ENCODE measurements around the gene EN2.

The EN2 gene

DNA sequence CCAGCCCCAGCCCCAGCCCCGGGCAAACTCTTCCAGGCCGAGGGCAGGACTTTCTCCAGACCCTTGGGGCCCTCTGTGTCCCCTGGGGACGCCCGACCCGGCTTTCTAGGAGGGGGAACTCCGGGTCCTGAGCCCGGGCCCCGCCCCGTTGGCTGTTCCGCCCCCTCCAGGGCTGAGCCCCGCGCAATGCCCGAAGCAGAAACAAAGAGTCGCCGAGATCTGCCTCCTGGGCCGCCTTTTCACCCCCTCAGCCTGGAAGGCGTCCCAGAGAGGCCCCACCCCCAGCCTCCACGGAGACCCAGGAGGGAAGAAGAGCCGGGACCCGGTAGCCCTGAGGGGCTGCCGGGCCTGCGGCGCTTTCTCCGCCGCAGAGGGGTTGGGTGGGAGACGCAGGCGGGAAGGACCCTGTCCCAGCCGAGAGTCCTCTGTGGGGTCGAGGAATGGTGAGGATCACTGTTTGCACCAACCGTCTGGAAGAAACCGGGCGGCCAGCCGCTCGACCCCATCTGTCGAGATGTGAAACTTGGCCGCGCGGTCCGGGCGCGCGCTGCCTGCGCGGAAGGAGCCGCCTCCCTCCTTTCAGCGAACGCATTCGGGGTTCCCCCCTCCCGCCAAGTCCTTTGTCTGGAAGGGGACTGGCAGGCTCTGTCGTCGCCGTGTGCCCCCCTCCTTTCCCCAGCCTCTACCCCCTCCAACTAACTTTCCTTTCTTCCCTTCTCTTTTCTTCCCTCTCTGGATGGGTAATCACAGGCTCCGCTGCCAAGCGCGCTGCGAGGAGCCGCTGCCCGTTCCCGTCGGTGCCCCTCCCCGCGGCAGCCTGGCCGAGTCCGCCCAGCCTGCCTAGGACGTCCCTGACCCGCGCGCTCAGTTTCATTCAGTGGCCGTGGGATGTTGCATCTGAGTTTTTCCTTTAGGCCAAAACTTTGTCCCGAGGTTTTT lies 10.2 kb downstream of the EN2 start:
- peak overlapping the region; percentile 27 for H3K4me3 ChIP-seq (ENCODE audit: low read depth, low read length)
- TF ChIP-seq, protein P1, sequence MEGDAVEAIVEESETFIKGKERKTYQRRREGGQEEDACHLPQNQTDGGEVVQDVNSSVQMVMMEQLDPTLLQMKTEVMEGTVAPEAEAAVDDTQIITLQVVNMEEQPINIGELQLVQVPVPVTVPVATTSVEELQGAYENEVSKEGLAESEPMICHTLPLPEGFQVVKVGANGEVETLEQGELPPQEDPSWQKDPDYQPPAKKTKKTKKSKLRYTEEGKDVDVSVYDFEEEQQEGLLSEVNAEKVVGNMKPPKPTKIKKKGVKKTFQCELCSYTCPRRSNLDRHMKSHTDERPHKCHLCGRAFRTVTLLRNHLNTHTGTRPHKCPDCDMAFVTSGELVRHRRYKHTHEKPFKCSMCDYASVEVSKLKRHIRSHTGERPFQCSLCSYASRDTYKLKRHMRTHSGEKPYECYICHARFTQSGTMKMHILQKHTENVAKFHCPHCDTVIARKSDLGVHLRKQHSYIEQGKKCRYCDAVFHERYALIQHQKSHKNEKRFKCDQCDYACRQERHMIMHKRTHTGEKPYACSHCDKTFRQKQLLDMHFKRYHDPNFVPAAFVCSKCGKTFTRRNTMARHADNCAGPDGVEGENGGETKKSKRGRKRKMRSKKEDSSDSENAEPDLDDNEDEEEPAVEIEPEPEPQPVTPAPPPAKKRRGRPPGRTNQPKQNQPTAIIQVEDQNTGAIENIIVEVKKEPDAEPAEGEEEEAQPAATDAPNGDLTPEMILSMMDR (IDR thresholded peaks at IDR 0.05; ENCODE audit: low read depth, low read length, missing control alignments), result no peak
- no peak for DNase-seq (ENCODE audit: low read depth)
- in situ Hi-C loops (cut with HindIII; ENCODE audit: low sequenced_read_pairs), result no loop called here

DNA sequence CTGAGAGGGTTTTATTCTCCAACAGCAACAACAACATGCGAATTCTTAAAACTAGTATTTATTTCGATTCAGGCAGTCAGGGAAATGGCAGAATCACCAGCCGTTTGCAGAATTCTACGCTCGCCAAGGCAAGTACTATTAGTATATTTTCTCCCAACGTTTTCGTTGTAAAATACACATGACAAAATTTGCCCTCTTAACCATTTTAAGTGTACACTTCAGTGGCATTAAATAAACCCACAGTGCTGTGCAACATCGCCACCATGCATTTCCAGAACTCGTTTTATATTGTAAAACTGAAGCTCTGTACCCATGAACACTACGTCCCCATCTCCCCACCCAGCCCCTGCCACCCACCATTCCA lies 10.8 kb downstream of the EN2 start:
- TF ChIP-seq, protein P1 (IDR thresholded peaks at IDR 0.05; ENCODE audit: low read depth, low read length, missing control alignments), result no peak
- H3K4me3 ChIP-seq (ENCODE audit: low read depth, low read length), result peak overlapping the region; percentile 27
- in situ Hi-C loops (cut with HindIII; ENCODE audit: low sequenced_read_pairs), result no loop called here
- DNase-seq (ENCODE audit: low read depth), result no peak

DNA sequence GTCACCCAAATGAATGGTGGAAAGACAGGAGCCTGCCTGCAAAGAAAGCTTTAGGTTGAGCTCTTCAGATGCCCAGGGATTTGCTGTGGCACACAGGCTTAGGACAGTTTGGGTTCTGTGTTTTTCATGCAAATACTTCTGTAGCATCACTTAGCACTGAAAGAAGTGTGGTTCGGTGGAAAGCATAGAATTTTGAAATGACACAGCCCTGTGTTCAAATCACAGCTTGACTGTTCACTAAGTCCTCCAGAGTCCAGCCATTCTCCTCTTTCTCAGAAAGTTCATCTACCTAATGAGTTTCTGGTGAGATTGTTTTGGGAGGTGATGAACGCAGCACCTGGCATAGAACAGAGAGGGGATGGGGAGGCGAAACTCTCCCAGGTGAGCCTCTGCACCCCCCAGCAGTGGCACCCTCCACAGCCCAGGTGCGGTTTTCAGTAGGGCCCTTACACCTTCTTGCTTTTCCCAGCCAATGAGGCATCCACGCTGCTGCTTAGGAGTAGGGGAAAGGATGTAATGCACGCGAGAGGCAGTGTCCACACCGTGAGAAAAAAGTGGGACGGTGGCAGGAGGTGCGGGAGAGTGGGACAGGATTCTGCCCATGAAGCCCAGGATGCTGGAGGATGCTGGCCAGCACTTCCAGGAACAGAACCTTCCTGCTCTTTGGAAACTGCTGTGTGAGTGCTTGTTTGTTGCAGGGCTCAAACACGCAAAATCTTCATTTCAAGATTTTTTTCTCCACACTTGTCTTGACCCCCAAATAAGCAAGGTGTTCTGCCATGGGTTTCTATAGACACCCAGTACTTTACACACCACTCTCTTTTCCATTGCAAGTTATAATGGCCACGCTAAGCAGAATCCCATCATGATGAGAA lies 11.6 kb downstream of the EN2 start:
- DNase-seq (ENCODE audit: low read depth), result no peak

DNA sequence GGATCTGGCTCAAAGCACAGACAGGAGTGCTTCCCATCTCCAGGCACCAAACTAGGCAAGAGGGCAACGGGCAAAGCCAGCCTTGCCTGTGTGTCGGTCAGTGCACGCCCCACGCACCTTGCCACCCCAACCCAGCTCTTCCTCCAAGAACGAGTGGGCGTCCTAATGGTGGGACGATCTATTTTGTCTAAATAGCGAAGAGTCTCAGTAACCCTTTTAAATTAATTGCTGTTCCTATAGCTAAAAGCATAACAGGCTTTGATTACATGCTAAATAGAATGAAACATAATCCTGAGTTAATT lies 12.2 kb downstream of the EN2 start:
- no peak overlapping the region for H3K4me3 ChIP-seq (ENCODE audit: low read depth, low read length)
- TF ChIP-seq, protein P1 (IDR thresholded peaks at IDR 0.05; ENCODE audit: low read depth, low read length, missing control alignments), result no peak
- DNase-seq (ENCODE audit: low read depth), result no peak
- in situ Hi-C loops (cut with HindIII; ENCODE audit: low sequenced_read_pairs), result no loop called here

More for the DNA sequence above, 11.6 kb downstream of the EN2 start:
- no peak overlapping the region for H3K4me3 ChIP-seq (ENCODE audit: low read depth, low read length)
- in situ Hi-C loops (cut with HindIII; ENCODE audit: low sequenced_read_pairs), result no loop called here
- TF ChIP-seq, protein P1 (IDR thresholded peaks at IDR 0.05; ENCODE audit: low read depth, low read length, missing control alignments), result no peak

DNA sequence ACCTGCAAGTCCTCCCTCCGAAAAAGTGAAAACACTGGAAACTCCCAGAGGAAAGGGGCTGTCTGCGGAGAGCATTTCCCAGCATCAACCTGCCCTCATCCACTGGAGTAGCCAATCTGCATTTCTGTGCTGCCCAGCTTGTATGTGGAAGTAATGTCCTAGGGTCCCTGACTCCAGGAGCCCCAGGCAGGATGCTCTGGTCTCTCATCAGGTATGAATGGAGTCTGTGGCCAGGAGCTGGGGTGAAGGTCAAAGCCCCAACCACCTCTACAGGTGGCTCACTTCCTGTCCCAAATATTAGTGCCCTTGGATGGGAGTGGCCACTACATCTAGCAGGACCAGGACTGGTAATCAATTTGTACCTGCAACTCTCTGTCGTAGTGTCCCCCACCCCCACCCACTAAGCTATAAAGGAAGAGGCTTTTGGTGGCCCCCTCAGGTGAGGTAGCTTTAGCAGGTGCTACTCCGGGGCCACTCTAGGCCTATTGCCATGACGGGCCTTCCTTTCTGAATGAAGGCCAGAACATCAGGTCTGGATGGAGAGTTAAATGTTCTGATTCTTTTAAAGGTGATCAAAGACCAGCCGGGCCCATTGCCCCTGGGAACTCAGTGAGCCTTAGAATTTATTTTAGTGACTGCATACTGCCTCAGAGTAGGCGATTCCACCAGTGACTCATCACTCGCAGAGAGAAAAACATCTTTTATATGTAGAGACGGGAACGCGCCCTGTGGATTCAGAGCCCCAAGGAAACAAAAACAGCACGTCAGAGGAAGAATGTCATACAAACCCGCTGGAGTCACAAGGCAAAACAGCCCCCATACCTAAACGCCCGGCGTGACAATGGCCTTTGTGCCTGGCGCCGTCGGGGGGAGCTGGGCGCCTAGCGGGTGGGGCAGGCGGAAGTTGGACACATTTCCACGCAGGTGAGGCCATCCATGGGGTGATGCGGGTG lies 13.0 kb downstream of the EN2 start:
- H3K4me3 ChIP-seq (ENCODE audit: low read depth, low read length), result no peak overlapping the region
- TF ChIP-seq, protein P1 (IDR thresholded peaks at IDR 0.05; ENCODE audit: low read depth, low read length, missing control alignments), result no peak
- in situ Hi-C loops (cut with HindIII; ENCODE audit: low sequenced_read_pairs), result no loop called here
- DNase-seq (ENCODE audit: low read depth), result no peak

DNA sequence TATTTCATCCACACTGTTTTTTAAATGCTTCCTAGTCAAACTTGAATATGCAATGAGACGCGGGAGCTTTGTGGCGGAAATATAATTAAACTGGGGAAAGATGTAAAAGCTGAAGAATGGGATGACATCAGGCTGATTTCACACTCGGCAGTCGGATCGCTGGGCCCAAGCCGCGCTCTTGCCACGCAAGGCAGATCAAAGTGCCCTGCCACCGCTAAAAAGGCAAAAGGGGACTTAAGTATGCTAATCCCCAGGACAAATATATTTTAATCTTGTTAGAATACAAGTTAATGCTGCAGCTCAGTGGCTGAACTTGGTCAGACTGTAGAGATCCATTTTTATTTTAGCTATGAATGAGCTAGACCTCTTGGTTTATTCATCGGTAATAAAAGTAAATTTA lies 13.8 kb downstream of the EN2 start:
- TF ChIP-seq, protein P1 (IDR thresholded peaks at IDR 0.05; ENCODE audit: low read depth, low read length, missing control alignments), result no peak
- DNase-seq (ENCODE audit: low read depth), result no peak
- H3K4me3 ChIP-seq (ENCODE audit: low read depth, low read length), result no peak overlapping the region
- in situ Hi-C loops (cut with HindIII; ENCODE audit: low sequenced_read_pairs), result no loop called here
